Adipose tissue (tissue), 3 donors: ENCODE results near the gene UGDH. TPM values are rescaled to one million over a fixed set of nuclear protein-coding genes. Genes with fewer than 3 reads are reported as not detected.
"Not testable (repeated sequence)": the region's sequence is repeated elsewhere in the genome, so short reads cannot be mapped to it uniquely, and the experiment has no call there.

Experiments
- H3K27ac ChIP-seq: one replicate; pipeline ENCODE4 v1.5.1; 2013; ENCODE audit warnings: low read depth, low read length
- WGBS, 3 donors: extraction: QIAGEN DNeasy Blood & Tissue Kit; methylation state at CpG; one replicate each; pipeline ENCODE4 v1.1.7; 2013; 5-methylcytosine and 5-hydroxymethylcytosine counted together
- polyA plus RNA-seq, 3 donors: library from polyadenylated mRNA; stranded (reverse); fragments of 200-250 nt; gene quantifications; one replicate each; pipeline ENCODE4 v1.2.3, GENCODE V29; 2013
- donor health status: healthy with polysubstance abuse.
- donor health status: Bipolar disorder and iron deficiency.
- donor health status: healthy.

UGDH gene
- polyA plus RNA-seq, 3 donors: 21.9 to 40.8 (median 34.6) TPM

DNA sequence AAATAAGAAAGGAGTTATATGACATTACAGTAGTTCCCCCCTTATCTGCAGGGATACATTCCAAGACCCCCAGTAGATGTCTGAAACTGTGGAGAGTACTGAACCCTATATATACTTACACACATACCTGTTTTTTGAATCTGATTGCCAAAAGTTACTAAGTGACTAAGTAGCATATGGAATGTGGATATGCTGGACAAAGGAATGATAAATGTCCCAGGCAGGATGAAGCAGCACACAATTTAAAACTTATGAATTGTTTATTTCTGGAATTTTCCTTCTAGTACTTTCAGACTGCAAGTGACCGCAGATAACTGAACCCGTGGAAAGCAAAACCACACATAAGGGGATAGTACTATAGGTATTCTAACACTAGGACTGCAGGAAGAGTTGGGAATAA is 22.7 kb downstream of the UGDH start:
- H3K27ac ChIP-seq: no peak overlapping the region
- 87 to 96% (median 95%) methylated on average over 2 of the region's 2 CpGs for WGBS, 3 donors

DNA sequence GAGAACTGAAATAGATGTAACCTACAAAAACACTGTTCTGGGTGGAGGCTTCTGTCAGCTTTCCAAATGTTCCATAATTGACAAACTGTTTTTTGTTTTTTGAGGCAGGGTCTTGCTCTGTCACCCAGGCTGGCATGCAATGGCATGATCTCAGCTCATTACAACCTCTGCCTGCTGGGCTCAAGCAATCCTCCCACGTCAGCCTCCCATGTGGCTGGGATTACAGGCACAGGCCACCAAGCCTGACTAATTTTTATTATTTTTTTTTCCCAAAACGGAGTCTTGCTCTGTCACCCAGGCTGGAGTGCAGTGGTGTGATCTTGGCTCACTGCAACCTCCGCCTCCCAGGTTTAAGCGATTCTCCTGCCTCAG is 24.6 kb downstream of the UGDH start:
- not testable (repeated sequence) for H3K27ac ChIP-seq
- 82 to 87% (median 86%) methylated on average over 4 of the region's 4 CpGs for WGBS, 3 donors

- peak overlapping the region; percentile 72 for H3K27ac ChIP-seq
These were observed 25.1 kb downstream of the UGDH start for GRCh38 chr4:39502019-39502663.

DNA sequence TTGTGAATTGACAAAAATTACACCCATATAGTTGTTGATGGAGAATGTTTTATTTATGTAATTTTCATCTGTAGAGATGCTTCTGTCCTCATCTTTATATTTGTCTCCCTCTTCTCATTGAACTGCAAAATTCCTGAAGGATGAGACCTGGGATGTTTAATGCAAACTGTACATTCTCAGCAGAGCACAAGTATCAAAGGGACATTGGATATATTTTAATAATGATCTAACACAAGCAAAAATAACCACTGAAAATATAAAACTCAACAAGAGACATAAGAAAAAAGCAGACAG is 28.6 kb downstream of the UGDH start:
- no peak overlapping the region for H3K27ac ChIP-seq

DNA sequence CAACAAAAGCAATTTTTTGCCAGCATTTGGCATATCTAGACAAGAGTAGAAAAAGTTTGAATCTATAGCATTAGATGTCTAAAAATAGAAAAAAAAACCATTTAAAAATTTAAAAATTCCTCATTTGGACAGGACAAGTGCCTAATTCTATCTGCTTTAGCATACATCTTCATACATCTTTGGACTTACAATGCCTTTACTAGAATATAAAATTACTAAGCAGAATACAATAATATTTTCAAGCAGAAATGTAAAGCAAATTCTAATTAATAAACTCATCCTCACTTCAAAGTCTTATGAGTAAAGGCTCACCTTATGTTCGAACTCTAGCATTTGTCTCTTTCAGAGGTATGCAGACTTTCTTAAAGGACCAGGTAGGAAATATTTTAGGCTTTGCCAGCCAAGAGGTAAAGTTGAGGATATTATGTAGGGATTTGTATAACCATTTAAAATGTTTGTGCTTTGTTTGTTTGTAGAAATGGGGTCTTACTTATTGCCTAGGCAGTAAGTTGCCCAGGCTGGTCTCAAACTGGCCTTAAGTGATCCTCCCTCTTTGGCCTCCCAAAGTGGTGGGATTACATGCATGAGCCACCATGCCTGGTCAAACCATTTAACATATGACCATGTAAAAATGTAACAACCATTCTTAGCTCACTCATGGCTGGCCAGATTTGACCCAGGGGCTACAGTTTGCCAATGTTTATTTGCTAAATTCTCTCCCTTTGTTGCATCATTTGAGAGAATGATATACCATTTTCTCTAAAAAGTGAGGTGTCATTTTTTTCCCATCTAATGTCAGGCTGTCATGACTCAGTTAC is 29.1 kb downstream of the UGDH start:
- 91 to 93% (median 92%) methylated on average over 1 of the region's 1 CpG for WGBS, 3 donors
- no peak overlapping the region for H3K27ac ChIP-seq

GRCh38 chr4:39495446-39496213 is 31.6 kb downstream of the UGDH start:
- WGBS, 3 donors: 49 to 74% (median 63%) methylated on average over 4 of the region's 4 CpGs
- no peak overlapping the region for H3K27ac ChIP-seq

DNA sequence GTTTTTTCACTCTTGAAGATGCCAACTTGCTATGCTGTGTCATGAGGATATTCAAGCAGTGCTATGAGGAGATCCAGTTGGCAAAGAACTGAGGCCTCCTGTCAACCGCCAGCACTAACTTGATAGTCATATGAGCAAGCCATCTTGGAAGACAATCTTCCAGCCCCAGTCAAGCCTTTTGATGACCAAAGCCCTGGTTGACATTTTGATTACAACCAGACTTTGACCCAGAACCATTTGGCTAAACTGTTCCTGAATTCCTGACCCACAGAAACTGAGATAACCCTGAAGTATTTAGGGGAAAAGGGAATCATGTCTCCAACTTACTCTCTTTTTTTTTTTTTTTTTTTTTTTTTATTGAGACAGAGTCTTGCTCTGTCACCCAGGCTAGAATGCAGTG is 32.9 kb downstream of the UGDH start:
- no peak overlapping the region for H3K27ac ChIP-seq
- 85 to 95% (median 94%) methylated on average over 1 of the region's 1 CpG for WGBS, 3 donors

- no peak overlapping the region for H3K27ac ChIP-seq
- WGBS, 3 donors: 82 to 93% (median 90%) methylated on average over 2 of the region's 2 CpGs
These were observed 36.9 kb downstream of the UGDH start for GRCh38 chr4:39490322-39490721.

DNA sequence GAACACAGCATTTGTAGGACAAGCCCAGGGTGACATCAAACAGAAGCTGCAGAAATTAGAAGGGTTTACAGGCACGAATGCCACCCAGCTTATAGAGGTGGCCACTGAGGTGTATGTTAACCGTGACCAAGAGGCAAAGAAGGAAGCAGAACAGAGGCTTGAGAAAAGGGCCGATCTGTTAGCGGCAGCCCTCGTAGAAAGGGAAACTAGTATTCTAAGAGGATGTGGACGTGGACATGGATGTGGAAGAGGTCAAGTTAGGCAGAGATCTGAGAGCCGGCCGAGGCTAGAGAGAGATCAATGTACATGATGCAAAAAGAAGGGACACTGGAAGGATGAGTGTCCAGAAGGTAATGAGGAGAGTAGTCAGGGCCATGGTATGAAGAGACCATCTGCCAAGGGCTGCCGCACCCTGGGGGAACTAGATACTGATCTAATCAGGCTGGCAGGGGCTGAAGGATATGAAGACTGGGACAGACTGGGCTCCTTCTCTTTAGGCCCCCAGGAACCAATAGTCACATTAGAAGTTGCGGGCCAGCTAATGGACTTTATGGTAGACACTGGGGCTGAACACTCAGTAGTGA is 40.9 kb downstream of the UGDH start:
- 66 to 85% (median 68%) methylated on average over 10 of the region's 10 CpGs for WGBS, 3 donors
- no peak overlapping the region for H3K27ac ChIP-seq

GRCh38 chr4:39484582-39485272 is 42.5 kb downstream of the UGDH start:
- no peak overlapping the region for H3K27ac ChIP-seq
- WGBS, 3 donors: 72 to 83% (median 74%) methylated on average over 6 of the region's 6 CpGs

DNA sequence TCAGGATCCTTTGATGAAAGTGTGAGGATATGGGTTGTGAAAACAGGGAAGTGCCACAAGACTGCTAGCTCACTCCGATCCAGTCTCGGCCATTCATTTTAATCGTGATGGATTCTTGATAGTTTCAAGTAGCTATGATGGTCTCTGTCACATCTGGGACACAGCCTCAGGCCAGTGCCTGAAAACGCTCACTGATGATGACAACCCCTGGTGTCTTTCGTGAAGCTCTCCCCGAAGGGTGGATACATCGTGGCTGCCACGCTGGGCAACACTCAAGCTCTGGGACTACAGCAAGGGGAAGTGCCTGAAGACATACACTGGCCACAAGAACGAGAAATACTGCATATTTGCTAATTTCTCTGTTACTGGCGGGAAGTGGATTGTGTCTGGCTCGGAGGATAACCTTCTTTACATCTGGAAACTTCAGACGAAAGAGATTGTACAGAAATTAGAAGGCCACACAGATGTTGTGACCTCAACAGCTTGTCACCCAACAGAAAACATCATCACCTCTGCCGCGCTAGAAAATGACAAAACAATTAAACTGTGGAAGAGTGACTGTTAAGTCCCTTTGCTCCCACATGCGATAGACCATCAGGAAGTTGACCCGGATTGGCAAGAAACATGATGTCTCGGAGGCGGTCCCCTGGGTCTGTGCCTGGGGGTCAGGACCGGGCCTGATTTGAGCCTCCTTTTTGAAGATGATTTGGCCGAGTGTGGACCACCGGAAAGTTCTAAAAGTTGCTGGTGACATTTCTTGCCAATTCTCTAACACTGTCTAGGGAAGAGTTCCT is 46.1 kb downstream of the UGDH start:
- WGBS, 3 donors: 60 to 83% (median 65%) methylated on average over 21 of the region's 21 CpGs
- no peak overlapping the region for H3K27ac ChIP-seq

DNA sequence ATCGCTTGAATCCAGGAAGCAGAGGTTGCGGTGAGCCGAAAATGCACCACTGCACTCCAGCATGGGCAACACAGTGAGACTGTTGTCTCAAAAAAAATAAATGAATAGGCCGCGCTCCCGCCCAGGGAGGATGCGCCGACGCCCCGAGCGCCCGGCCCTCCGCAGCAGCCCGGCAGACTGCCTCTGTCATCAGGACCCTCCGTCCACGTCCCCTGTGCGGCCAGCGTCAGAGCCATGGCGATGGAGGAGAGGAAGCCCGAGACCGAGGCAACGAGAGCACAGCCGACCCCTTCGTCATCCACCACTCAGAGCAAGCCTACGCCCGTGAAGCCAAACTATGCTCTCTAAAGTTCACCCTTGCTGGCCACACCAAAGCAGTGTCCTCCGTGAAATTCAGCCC is 47.0 kb downstream of the UGDH start:
- H3K27ac ChIP-seq: no peak overlapping the region
- WGBS, 3 donors: 95 to 96% (median 95%) methylated on average over 27 of the region's 27 CpGs

GRCh38 chr4:39476187-39476895 is 50.9 kb downstream of the UGDH start:
- 73 to 86% (median 79%) methylated on average over 5 of the region's 5 CpGs for WGBS, 3 donors

DNA sequence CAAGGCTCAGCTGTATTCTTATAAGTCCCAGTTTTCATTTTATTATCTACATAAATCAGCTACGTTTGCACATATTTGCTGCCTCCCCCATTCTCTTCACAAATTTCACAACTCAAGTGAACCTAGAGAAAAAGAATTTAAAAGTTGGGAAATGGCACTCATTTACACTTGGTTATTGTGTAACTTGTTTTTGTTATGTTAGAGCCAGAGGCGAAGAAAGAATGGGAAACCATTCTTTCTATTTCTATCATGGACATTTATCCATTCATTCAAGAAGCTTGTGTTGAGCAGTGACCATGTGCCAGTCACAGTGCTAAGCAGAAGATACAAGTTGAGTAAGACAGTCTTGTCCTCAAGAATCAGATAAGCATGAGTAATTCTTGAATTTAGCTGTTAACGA is 54.8 kb downstream of the UGDH start:
- 67 to 87% (median 73%) methylated on average over 3 of the region's 3 CpGs for WGBS, 3 donors
- H3K27ac ChIP-seq: no peak overlapping the region

More at GRCh38 chr4:39476187-39476895, 50.9 kb downstream of the UGDH start:
- H3K27ac ChIP-seq: no peak overlapping the region

DNA sequence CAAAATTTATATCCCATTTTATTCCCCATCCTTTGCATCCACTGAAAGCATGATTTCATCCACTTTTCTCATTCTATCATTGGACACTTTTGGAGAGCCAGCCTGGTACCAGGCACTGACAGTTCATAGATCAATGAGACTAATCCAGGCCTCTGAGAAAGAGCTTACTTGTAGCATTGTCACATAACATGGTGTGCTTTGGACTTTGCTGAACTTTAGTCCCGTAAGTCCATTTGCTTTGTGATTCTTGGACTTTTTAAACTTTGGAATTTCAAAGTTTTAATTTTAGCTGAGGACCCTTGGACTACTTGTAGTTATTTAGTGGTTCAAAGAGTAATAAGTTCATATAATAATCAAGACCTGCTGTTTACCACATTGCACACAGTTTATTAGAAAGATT is 56.8 kb downstream of the UGDH start:
- WGBS, 3 donors: 88 to 95% (median 88%) methylated on average over 1 of the region's 1 CpG
- no peak overlapping the region for H3K27ac ChIP-seq

DNA sequence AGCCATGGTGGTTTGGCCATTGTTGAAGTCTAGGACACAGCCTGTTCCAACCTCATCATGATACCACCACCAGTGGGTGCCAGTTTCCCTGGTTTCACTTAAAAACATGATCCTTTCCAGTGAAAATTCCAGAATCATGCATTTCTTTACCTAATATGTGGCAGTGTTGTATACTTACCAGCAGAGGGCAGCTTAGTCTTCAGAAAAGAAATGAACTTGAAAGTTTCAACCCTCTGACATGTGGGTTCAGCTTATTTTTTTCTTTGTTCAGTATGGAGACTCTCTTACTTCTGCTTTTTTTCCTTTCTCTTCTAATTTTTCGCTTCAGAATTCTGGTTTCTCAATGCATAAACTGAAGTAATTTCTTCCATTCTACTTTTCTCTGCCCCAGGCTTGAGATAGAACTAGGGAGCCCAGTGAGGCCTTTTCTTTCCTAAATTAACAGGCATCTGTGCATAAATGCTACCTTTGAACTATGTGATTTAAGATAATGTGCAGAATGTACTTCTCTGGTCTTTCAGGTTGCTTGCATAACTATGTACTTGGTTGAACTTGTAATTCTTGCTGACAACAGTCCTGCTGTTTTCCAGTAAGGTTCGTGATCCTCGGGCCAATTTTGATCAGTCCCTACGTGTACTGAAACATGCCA is 57.7 kb downstream of the UGDH start:
- WGBS, 3 donors: 52 to 59% (median 52%) methylated on average over 4 of the region's 4 CpGs
- H3K27ac ChIP-seq: no peak overlapping the region

DNA sequence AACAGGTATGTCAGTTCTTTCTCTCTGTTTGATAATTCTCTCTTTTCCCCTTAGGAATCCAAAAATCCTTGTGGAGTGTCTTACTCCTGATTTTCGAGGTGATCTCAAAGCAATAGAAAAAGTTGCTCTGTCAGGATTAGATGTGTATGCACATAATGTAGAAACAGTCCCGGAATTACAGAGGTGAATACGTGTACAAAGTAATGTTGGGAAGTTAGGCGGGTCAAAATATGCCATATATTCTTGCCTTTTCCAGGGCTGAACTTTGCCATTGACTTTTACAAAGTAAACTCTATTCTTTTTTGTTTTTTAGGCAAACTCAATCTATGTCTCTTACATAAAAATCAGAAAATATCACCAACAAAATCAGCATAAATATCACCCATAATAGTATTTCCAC is 59.8 kb downstream of the UGDH start:
- H3K27ac ChIP-seq: no peak overlapping the region
- WGBS, 3 donors: 84 to 94% (median 91%) methylated on average over 4 of the region's 4 CpGs
